ENCODE results near the gene CLEC16A. TPM values are rescaled to one million over a fixed set of nuclear protein-coding genes. Genes with fewer than 3 reads are reported as not detected.
A peak's percentile ranks its signal among the peaks of the same experiment; 100 is the strongest.

Gene CLEC16A
- total and polyA plus RNA-seq, 8 donors: 8.1 to 17.2 (median 10.7) TPM

DNA sequence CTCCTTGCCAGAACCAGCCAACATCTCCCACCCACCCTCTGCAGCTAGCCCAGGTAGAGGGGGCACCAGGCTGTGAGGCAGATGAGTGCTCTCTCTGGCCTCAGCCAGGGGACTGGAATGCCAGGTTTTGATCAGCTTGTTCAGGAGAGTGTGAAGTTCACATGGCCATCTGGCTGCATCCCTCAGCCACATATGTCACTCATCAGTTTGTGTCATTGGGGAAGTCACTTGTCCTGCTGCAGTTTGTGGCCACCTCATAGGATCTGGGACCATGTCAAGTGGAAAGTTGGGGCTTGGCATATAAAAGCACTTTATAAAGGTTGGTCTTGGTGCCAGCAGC is 164.1 kb downstream of the CLEC16A start:
- intact Hi-C loops (cut with DNase I): no loop called here
- Histone ChIP-seq H3K36me3 (no peaks in the 10 kb centered on the region), H3K4me1 (peaks cover 0 to 5% (median 0%) of the 10 kb centered on the region in 3 donors), H3K27me3 (no peaks in the 10 kb centered on the region), H3K9me3 (no peaks in the 10 kb centered on the region), H3K27ac (no peak overlapping the region), H3K4me3 (no peak overlapping the region)
- ATAC-seq (no peak), DNase-seq (no peak), FAIRE-seq (no peak)
- TF ChIP-seq, protein P1, sequence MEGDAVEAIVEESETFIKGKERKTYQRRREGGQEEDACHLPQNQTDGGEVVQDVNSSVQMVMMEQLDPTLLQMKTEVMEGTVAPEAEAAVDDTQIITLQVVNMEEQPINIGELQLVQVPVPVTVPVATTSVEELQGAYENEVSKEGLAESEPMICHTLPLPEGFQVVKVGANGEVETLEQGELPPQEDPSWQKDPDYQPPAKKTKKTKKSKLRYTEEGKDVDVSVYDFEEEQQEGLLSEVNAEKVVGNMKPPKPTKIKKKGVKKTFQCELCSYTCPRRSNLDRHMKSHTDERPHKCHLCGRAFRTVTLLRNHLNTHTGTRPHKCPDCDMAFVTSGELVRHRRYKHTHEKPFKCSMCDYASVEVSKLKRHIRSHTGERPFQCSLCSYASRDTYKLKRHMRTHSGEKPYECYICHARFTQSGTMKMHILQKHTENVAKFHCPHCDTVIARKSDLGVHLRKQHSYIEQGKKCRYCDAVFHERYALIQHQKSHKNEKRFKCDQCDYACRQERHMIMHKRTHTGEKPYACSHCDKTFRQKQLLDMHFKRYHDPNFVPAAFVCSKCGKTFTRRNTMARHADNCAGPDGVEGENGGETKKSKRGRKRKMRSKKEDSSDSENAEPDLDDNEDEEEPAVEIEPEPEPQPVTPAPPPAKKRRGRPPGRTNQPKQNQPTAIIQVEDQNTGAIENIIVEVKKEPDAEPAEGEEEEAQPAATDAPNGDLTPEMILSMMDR (IDR thresholded peaks at IDR 0.05): no peak

DNA sequence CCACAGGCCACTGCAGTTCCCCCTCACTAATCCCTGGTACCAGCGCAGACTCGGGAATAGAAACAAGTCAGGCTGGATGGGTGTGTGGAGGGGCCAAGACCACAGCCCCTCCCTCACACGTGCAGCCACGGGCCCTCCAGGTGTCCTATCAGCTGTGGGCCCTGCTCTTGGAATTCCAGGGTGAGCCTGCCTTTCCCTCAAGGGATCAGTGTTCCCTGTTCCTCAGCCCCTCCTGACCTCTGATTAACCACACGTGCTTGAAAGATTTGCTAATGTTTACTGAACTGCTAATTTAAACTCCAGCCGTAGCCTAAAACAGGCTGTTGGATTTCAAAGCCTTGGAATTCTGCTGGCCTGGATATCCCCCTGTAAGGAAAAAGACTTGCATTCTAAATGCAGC is 165.2 kb downstream of the CLEC16A start:
- ATAC-seq (no peak), DNase-seq (no peak), FAIRE-seq (no peak)
- Histone ChIP-seq H3K4me1 (peaks cover 0 to 3% (median 0%) of the 10 kb centered on the region in 3 donors), H3K36me3 (no peaks in the 10 kb centered on the region), H3K9me3 (no peaks in the 10 kb centered on the region), H3K27me3 (no peaks in the 10 kb centered on the region), H3K4me3 (no peak overlapping the region), H3K27ac (no peak overlapping the region)
- TF ChIP-seq, protein P1 (IDR thresholded peaks at IDR 0.05): no peak
- 82 to 86% methylated on average over 6 of the region's 6 CpGs for WGBS, 2 donors
- intact Hi-C loops (cut with DNase I): no loop called here

DNA sequence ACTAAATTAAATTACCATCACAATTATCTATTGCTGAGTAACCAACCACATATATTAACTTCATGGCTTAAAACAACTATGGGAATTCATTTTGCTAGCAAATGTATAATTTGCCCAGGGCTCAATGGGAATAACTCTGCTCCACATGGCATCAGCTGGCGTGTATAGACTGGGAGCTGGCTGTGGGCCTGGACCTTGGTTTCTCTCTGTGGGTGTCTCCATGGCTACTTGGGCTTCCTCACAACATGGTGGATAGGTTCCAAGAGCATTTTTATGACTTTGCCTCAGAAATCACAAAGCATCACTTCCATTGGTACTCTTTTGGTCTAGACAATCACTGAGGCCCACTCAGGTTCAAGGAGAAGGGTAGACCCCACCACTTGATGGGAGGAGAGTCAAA is 166.8 kb downstream of the CLEC16A start:
- no peaks in the 10 kb centered on the region for H3K36me3 ChIP-seq
- WGBS, 2 donors: 95 to 100% methylated on average over 1 of the region's 1 CpG
- intact Hi-C loops (cut with DNase I): no loop called here
- DNase-seq (no peak), FAIRE-seq (no peak), ATAC-seq (no peak)
- no peaks in the 10 kb centered on the region for H3K9me3 ChIP-seq
- no peaks in the 10 kb centered on the region for H3K4me1 ChIP-seq
- no peak overlapping the region for H3K27ac ChIP-seq
- no peak overlapping the region for H3K4me3 ChIP-seq
- no peaks in the 10 kb centered on the region for H3K27me3 ChIP-seq
- TF ChIP-seq, protein P1 (IDR thresholded peaks at IDR 0.05): no peak

DNA sequence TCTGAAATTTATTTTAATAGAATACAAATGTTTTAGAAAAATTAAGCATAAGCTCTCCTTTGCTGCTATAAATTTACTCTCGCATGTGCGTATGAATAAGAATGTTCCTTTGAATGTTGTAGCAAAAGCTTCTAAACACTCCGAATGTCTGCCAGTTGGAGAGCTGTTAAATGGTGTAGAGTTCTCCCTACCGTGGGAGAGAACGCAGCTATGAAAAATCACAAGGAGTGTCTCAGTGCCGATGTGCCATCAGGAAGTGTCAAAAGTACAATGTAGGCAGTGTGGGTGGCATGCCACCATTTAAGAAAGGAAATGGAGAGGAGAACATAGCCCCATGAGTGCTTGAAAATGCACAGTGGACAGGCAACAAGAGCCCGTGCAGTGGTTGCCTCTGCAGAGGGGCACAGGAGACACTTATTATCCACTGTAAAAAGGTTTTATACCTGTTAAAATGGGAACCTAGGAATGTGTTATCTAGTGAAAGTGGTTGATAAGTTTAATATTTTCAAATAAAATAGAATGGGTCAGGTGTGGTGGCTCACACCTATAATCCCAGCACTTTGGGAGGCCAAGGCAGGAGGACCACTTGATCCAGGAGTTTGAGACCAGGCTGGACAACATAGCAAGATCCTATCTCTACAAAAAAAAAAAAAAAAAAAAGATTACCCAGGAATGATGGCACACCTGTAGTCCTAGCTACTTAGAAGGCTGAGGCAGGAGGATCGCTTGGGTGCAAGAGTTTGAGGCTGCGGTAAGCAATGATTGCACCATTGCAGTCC is 167.7 kb downstream of the CLEC16A start:
- TF ChIP-seq, protein P1 (IDR thresholded peaks at IDR 0.05): no peak
- ATAC-seq (no peak), FAIRE-seq (no peak), DNase-seq (no peak)
- WGBS, 2 donors: 91 to 97% methylated on average over 9 of the region's 9 CpGs
- no peaks in the 10 kb centered on the region for H3K9me3 ChIP-seq
- H3K4me3 ChIP-seq: no peak overlapping the region
- H3K27ac ChIP-seq: no peak overlapping the region
- no peaks in the 10 kb centered on the region for H3K36me3 ChIP-seq
- intact Hi-C loops (cut with DNase I): no loop called here
- no peaks in the 10 kb centered on the region for H3K27me3 ChIP-seq
- no peaks in the 10 kb centered on the region for H3K4me1 ChIP-seq

DNA sequence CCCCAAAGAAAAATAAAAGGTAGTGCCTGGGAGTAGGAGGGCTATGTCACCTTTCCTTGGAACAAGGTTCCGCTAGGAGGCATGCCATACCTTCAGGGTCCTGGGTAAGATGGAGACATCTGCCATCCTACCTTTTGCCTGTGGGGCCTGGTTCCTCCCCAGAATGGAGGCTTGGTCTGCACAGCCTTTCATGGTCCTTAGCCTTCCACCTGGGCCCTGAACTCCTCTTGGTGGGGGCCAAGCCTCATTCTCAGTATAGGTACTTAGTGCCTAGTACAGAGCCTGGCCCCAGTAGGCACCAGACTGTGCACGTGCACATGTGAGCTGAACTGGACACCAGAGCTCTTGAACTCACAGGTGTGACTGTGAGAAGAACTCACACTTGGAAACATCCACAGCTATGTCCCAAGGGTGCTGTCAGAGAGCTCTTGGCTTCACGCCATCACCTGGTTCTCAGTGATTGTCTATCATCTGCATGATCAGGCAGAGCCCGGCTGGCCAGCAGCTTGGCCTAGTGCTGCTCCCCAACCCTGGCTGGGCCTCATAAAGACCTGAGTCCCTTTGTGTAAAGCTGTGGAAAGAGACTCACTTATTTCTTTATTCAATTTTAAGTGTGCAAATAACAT is 168.5 kb downstream of the CLEC16A start:
- H3K4me1 ChIP-seq: no peaks in the 10 kb centered on the region
- no peak overlapping the region for H3K4me3 ChIP-seq
- H3K27ac ChIP-seq: no peak overlapping the region
- intact Hi-C loops (cut with DNase I): no loop called here
- FAIRE-seq (no peak), ATAC-seq (peak in 2 of 4 donors; percentile 44 to 49), DNase-seq (peak in 1 of 6 donors; percentile 38)
- H3K36me3 ChIP-seq: no peaks in the 10 kb centered on the region
- TF ChIP-seq, protein P1 (IDR thresholded peaks at IDR 0.05): no peak
- H3K9me3 ChIP-seq: no peaks in the 10 kb centered on the region
- 74 to 77% methylated on average over 4 of the region's 4 CpGs for WGBS, 2 donors
- no peaks in the 10 kb centered on the region for H3K27me3 ChIP-seq
